Loucy (cell line): Measurements from ENCODE around the gene BEST1.

ENCODE experiments used
- H2AFZ ChIP-seq: fragments of 200-600 bp; sonication (generic); 2 replicates; pipeline ENCODE4 v1.6.0; 2016; ENCODE audit warnings: antibody characterized with exemption, mild to moderate bottlenecking, low read length, moderate library complexity
- H3F3A ChIP-seq: fragments of 200-600 bp; 2 replicates; pipeline ENCODE4 v1.6.0; 2016; ENCODE audit warnings: antibody characterized with exemption, low read depth, mild to moderate bottlenecking
- H3K27me3 ChIP-seq: fragments of 200-600 bp; sonication (generic); 2 replicates; pipeline ENCODE4 v1.6.1; 2014; ENCODE audit warnings: low read length, mild to moderate bottlenecking; ENCODE audit not compliant: insufficient read depth, poor library complexity, severe bottlenecking
- H3K36me3 ChIP-seq: fragments of 200-600 bp; sonication (generic); 2 replicates; pipeline ENCODE4 v1.6.1; 2016; ENCODE audit warnings: low read length; ENCODE audit not compliant: insufficient read depth
- H3K4me1 ChIP-seq: fragments of 200-600 bp; sonication (generic); 2 replicates; pipeline ENCODE4 v1.5.1; 2014; ENCODE audit warnings: low read length, mild to moderate bottlenecking; ENCODE audit not compliant: insufficient read depth, poor library complexity, severe bottlenecking
- H3K4me2 ChIP-seq: fragments of 200-600 bp; sonication (generic); 2 replicates; pipeline ENCODE4 v1.6.0; 2014; ENCODE audit warnings: antibody characterized with exemption, low read length, low read depth, mild to moderate bottlenecking; ENCODE audit not compliant: poor library complexity, severe bottlenecking
- H3K4me3 ChIP-seq: fragments of 200-600 bp; sonication (generic); 2 replicates; pipeline ENCODE4 v1.5.1; 2014; ENCODE audit warnings: low read length, mild to moderate bottlenecking, mixed read lengths; ENCODE audit not compliant: poor library complexity, severe bottlenecking
- H3K79me2 ChIP-seq: fragments of 200-600 bp; sonication (generic); 2 replicates; pipeline ENCODE4 v1.6.1; 2014; ENCODE audit warnings: low read length; ENCODE audit not compliant: insufficient read depth
- H3K9ac ChIP-seq: fragments of 200-600 bp; sonication (generic); 2 replicates; pipeline ENCODE4 v1.6.0; 2014; ENCODE audit warnings: mild to moderate bottlenecking, low read depth, low read length, moderate library complexity; ENCODE audit not compliant: poor library complexity, severe bottlenecking
- H3K9me2 ChIP-seq: fragments of 200-600 bp; sonication (generic); replicated peaks from 2 replicates; pipeline ENCODE4 v1.6.1; 2016; ENCODE audit warnings: low read depth, low read length, mixed read lengths
- H3K9me3 ChIP-seq: fragments of 200-600 bp; sonication (generic); 2 replicates; pipeline ENCODE4 v1.6.1; 2014; ENCODE audit warnings: mild to moderate bottlenecking, antibody characterized with exemption, low read length, low read depth; ENCODE audit not compliant: insufficient read depth
- H4K20me1 ChIP-seq: fragments of 200-600 bp; sonication (generic); 2 replicates; pipeline ENCODE4 v1.6.0; 2014; ENCODE audit warnings: antibody characterized with exemption, low read length, mild to moderate bottlenecking; ENCODE audit not compliant: insufficient read depth, poor library complexity, severe bottlenecking
- EZH2phosphoT487 ChIP-seq: fragments of 200-600 bp; IDR thresholded peaks from 2 replicates; pipeline ENCODE4 v1.6.1; 2018; ENCODE audit warnings: antibody characterized with exemption, mild to moderate bottlenecking, moderate library complexity, borderline replicate concordance
- TF ChIP-seq, protein P1 (sequence below): fragments of 200-600 bp; sonication (generic); conservative IDR thresholded peaks from 2 replicates; pipeline ENCODE4 v1.5.1; 2014; ENCODE audit warnings: mild to moderate bottlenecking, antibody characterized with exemption, low read length

BEST1 gene

DNA sequence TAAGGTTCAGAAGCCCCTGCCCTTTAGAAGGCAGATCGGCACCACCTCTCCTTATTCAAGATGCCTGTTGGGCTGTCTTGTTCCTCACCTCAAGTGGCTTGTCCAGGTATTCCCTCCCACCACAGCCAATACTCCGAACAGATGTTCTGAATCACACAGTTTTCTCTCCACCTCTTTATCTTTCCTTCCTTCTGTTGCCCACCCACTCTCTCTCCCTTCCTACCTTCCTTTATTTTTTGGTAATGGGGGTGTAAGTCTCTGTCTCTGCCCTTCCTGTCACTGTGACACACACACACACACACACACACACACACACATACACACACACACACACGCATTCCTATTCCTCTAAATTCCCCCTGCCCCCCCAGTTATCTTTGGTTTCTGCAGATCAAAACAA, 8.4 kb downstream of the BEST1 start:
- H3K4me2 ChIP-seq, result no peak overlapping the region
- H3F3A ChIP-seq, result no peaks in the 10 kb centered on the region

DNA sequence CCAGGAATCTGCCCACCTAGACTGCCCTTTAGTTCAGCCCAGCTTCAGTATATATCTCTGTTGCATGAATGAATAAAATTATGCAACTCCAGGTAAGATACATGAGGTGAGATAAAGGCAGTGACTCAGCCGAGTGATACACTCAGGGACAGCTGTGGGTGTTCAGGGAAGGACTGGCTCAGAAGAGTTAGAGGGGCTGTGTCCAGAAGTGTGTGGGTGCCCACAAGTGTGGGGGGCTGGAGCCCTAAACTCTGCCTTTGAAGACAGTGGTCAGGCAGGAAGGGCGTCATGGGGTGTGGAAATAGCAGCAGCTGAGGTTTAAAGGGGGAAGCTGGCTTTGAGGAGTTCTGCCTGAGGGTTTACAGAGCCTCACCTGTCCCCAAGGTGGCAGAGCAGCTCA, 9.0 kb downstream of the BEST1 start:
- Histone ChIP-seq H3K4me2 (no peak overlapping the region), H3K9me3 (no peaks in the 10 kb centered on the region)

More for the DNA sequence above, 8.4 kb downstream of the BEST1 start:
- Histone ChIP-seq H3K27me3 (no peaks in the 10 kb centered on the region), H3K36me3 (no peaks in the 10 kb centered on the region; the same call in 1 of the 2 replicates), H3K4me3 (no peak overlapping the region), H3K79me2 (no peaks in the 10 kb centered on the region), H3K9ac (no peak overlapping the region), H3K9me3 (no peaks in the 10 kb centered on the region), H4K20me1 (peaks cover under 1% of the 10 kb centered on the region), H2AFZ (no peak overlapping the region), H3K4me1 (peaks cover 4% of the 10 kb centered on the region), H3K9me2 (no peaks in the 10 kb centered on the region)
- no peak for TF ChIP-seq EZH2phosphoT487
- TF ChIP-seq, protein P1, sequence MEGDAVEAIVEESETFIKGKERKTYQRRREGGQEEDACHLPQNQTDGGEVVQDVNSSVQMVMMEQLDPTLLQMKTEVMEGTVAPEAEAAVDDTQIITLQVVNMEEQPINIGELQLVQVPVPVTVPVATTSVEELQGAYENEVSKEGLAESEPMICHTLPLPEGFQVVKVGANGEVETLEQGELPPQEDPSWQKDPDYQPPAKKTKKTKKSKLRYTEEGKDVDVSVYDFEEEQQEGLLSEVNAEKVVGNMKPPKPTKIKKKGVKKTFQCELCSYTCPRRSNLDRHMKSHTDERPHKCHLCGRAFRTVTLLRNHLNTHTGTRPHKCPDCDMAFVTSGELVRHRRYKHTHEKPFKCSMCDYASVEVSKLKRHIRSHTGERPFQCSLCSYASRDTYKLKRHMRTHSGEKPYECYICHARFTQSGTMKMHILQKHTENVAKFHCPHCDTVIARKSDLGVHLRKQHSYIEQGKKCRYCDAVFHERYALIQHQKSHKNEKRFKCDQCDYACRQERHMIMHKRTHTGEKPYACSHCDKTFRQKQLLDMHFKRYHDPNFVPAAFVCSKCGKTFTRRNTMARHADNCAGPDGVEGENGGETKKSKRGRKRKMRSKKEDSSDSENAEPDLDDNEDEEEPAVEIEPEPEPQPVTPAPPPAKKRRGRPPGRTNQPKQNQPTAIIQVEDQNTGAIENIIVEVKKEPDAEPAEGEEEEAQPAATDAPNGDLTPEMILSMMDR, result no peak

DNA sequence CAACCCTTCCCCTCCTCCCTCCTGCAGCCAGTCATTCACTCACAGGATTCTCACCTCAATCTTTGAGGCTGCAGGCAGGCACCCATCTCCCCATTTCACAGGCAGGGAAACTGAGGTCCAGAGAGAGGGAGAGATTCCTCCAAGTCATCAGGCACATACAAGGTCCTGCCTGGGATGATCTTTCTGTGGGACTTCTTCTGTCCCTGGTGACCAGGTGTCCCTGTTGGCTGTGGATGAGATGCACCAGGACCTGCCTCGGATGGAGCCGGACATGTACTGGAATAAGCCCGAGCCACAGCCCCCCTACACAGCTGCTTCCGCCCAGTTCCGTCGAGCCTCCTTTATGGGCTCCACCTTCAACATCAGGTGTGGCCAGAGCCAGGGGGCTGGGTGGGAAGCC, 9.5 kb downstream of the BEST1 start:
- Histone ChIP-seq H3K4me1 (peaks cover 8% of the 10 kb centered on the region), H3K9me2 (no peaks in the 10 kb centered on the region), H3K79me2 (peaks cover 10% of the 10 kb centered on the region), H3K9me3 (no peaks in the 10 kb centered on the region), H3K4me3 (no peak overlapping the region), H2AFZ (no peak overlapping the region), H3F3A (peaks cover 5% of the 10 kb centered on the region; the same call in 1 of the 2 replicates), H3K9ac (no peak overlapping the region), H3K36me3 (peaks cover 10% of the 10 kb centered on the region; the same call in 1 of the 2 replicates), H4K20me1 (peaks cover 11% of the 10 kb centered on the region), H3K27me3 (no peaks in the 10 kb centered on the region), H3K4me2 (no peak overlapping the region)
- TF ChIP-seq EZH2phosphoT487, result no peak
- TF ChIP-seq, protein P1, result no peak

More for the DNA sequence above, 9.0 kb downstream of the BEST1 start:
- Histone ChIP-seq H3K9me2 (no peaks in the 10 kb centered on the region), H3F3A (peaks cover 3% of the 10 kb centered on the region; the same call in 1 of the 2 replicates), H3K4me1 (peaks cover 7% of the 10 kb centered on the region), H3K79me2 (peaks cover 5% of the 10 kb centered on the region; the same call in 1 of the 2 replicates), H4K20me1 (peaks cover 5% of the 10 kb centered on the region), H2AFZ (no peak overlapping the region), H3K36me3 (peaks cover 5% of the 10 kb centered on the region; the same call in 1 of the 2 replicates), H3K4me3 (no peak overlapping the region), H3K27me3 (no peaks in the 10 kb centered on the region), H3K9ac (no peak overlapping the region)
- TF ChIP-seq, protein P1, result no peak
- no peak for TF ChIP-seq EZH2phosphoT487
